Bronchial epithelial cell (primary cell): Measurements from ENCODE around the gene ORM2. TPM values are rescaled to one million over a fixed set of nuclear protein-coding genes. Genes with fewer than 3 reads are reported as not detected.

Experiments
- DNase-seq: peaks from one replicate; pipeline ENCODE4 v3.0.0-alpha.2; 2010; ENCODE audit warnings: low read depth
- FAIRE-seq: peaks from 2 replicates; lab custom pipeline; 2011; peaks lifted over from hg19 to GRCh38; lab: Jason Lieb, UNC
- H3K27me3 ChIP-seq: 2 replicates; pipeline ENCODE4 v1.5.1; 2011; ENCODE audit warnings: low read length; ENCODE audit not compliant: control insufficient read depth, insufficient read depth
- H3K36me3 ChIP-seq: 2 replicates; pipeline ENCODE4 v1.5.1; 2011; ENCODE audit warnings: low read length; ENCODE audit not compliant: control insufficient read depth, insufficient read depth
- H3K4me3 ChIP-seq: 2 replicates; pipeline ENCODE4 v1.5.1; 2011; ENCODE audit warnings: mild to moderate bottlenecking, low read depth, low read length, control low read depth
- total RNA-seq: library from RNA; depleted of rRNA; stranded (reverse); fragments of >200 nt; gene quantifications from 2 replicates; pipeline ENCODE4 v1.2.1, GENCODE V29; 2014
- TF ChIP-seq, protein P1 (sequence below): IDR thresholded peaks from 2 replicates; pipeline ENCODE4 v1.5.1; 2011; ENCODE audit warnings: mild to moderate bottlenecking, moderate library complexity, low read length, control low read depth, inconsistent platforms; ENCODE audit not compliant: insufficient read depth, severe bottlenecking

Gene ORM2
- total RNA-seq, 1 donor from 2014 or later = not detected

DNA sequence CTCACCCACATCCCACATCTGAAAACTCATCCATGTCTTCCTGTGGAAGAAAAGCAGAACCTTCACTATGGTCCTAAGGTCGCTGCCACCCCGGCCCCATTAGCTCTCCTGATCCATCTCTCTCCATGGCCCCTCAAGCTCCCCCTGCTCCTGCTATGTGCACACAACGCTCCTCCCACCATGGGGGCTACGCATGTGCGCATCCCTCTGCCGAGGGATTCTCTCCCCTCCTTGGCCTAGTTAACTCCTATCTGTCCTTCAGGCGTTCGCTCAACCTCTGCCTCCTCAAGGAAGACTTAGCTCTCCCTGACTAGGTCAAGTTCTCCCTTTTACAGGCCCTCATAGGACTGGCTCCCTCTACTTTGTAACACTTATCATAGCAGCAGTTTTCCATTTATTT, 48.3 kb downstream of the ORM2 start:
- Histone ChIP-seq H3K27me3 (no peaks in the 10 kb centered on the region), H3K36me3 (peaks cover 8% of the 10 kb centered on the region), H3K4me3 (no peak overlapping the region)
- no peak for DNase-seq
- TF ChIP-seq, protein P1, sequence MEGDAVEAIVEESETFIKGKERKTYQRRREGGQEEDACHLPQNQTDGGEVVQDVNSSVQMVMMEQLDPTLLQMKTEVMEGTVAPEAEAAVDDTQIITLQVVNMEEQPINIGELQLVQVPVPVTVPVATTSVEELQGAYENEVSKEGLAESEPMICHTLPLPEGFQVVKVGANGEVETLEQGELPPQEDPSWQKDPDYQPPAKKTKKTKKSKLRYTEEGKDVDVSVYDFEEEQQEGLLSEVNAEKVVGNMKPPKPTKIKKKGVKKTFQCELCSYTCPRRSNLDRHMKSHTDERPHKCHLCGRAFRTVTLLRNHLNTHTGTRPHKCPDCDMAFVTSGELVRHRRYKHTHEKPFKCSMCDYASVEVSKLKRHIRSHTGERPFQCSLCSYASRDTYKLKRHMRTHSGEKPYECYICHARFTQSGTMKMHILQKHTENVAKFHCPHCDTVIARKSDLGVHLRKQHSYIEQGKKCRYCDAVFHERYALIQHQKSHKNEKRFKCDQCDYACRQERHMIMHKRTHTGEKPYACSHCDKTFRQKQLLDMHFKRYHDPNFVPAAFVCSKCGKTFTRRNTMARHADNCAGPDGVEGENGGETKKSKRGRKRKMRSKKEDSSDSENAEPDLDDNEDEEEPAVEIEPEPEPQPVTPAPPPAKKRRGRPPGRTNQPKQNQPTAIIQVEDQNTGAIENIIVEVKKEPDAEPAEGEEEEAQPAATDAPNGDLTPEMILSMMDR = no peak
- FAIRE-seq = peak; percentile 40

DNA sequence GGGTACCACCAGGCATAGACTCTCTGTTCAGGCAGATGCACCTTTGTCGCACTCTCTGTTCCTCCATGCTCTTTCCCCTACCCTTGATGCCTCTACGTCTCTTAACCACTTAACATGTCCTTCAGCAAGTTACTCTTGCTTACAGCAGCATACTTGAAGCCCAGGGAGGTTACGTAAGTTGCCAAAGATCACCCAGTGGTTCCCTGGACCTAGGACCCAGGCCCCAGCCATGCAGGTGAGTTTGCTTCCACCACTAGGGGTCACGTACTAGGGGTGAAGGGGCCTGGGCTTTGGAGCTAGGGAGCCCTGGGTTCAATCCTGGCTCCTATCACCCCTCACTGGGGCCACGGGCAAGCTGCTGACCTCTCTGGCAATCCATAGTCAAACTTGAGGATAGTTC, 49.2 kb downstream of the ORM2 start:
- FAIRE-seq (peak; percentile 23), DNase-seq (no peak)
- Histone ChIP-seq H3K4me3 (no peak overlapping the region), H3K27me3 (no peaks in the 10 kb centered on the region), H3K36me3 (peaks cover 8% of the 10 kb centered on the region)
- TF ChIP-seq, protein P1 = no peak

Other genes with a start within 250 kb of the ORM2 start
- 0.26 TPM in 1 of 2 replicates, not detected in the other for gene KIF12, start 230.6 kb upstream of the ORM2 start, total RNA-seq
- gene COL27A1, start 174.3 kb upstream of the ORM2 start, total RNA-seq = 1.3 and 2.2 TPM in 2 replicates
- gene ORM1, start 6.8 kb upstream of the ORM2 start, total RNA-seq = not detected in 2 replicates
- gene AKNA, start 58.1 kb downstream of the ORM2 start, total RNA-seq = 2.6 and 3.7 TPM in 2 replicates
- 0.53 and 0.77 TPM in 2 replicates for gene WHRN, start 175.6 kb downstream of the ORM2 start, total RNA-seq